OCI-LY1 (cell line): ENCODE measurements around the gene LMO2.

Experiments used
- CTCF ChIP-seq: fragments of 200-600 bp; sonication (generic), shearing (Covaris generic); IDR thresholded peaks from 2 replicates; pipeline ENCODE4 v1.5.1; 2017; ENCODE audit warnings: mild to moderate bottlenecking, antibody characterized with exemption, low read length, moderate library complexity, mixed read lengths
- EZH2 ChIP-seq: fragments of 200-600 bp; sonication (generic), shearing (Covaris generic); IDR thresholded peaks from 2 replicates; pipeline ENCODE4 v1.8.0; 2017; ENCODE audit warnings: borderline replicate concordance, mixed run types, mild to moderate bottlenecking, antibody characterized with exemption, low read length, moderate library complexity, mixed read lengths

DNA sequence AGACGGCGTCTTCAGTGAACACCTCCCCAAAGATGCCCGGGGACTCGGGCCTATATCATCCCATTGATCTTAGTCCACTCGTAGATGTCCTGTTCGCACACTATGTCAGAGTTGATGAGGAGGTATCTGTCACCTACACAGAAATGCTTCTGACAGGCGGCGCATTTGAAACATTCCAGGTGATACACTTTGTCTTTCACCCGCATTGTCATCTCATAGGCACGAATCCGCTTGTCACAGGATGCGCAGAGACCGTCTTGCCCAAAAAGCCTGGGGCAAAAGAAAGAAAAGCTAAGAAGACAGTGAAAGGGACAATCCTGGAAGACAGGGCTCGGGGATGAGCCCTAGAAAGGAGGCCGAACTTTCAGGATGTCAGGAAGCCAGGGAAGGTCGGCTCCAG lies 32.6 kb downstream of the LMO2 start:
- no peak for TF ChIP-seq CTCF
- no peak for TF ChIP-seq EZH2
